Thoracic aorta (tissue), 2 donors: ENCODE results near the gene NPLOC4. TPM values are rescaled to one million over a fixed set of nuclear protein-coding genes. Genes with fewer than 3 reads are reported as not detected.
A peak's percentile ranks its signal among the peaks of the same experiment; 100 is the strongest.

Experiments
- ATAC-seq: fragments of 150-250 bp; one replicate; pipeline ENCODE4 v1.8.0; 2017; ENCODE audit warnings: low read depth; ENCODE audit not compliant: insufficient number of reproducible peaks, low FRiP score
- DNase-seq: peaks from one replicate; pipeline ENCODE4 v3.0.0-alpha.2; 2020; ENCODE audit warnings: low spot score
- H3K27ac ChIP-seq, 2 donors: fragments of 200-600 bp; sonication (generic); 1 replicate in 1 of 2; 2 replicates in 1 of 2; pipeline ENCODE4 v1.5.1; 2016; ENCODE audit warnings: mild to moderate bottlenecking in 2 of 2, moderate library complexity in 2 of 2
- H3K27me3 ChIP-seq: fragments of 200-600 bp; sonication (generic); replicated peaks from 2 replicates; pipeline ENCODE4 v1.6.0; 2016; ENCODE audit warnings: mild to moderate bottlenecking; ENCODE audit not compliant: insufficient read depth
- H3K36me3 ChIP-seq: fragments of 200-600 bp; sonication (generic); one replicate; pipeline ENCODE4 v1.5.1; 2016
- H3K4me1 ChIP-seq, 2 donors: fragments of 200-600 bp; sonication (generic); 1 replicate in 1 of 2; 2 replicates in 1 of 2; pipeline versions ENCODE4 v1.5.1 to v1.6.0; 2016; ENCODE audit warnings: low read depth in 2 of 2, mild to moderate bottlenecking in 1 of 2; ENCODE audit not compliant: control insufficient read depth in 1 of 2
- H3K4me3 ChIP-seq: fragments of 200-600 bp; sonication (generic); 2 replicates; pipeline ENCODE4 v1.5.1; 2016; ENCODE audit warnings: mild to moderate bottlenecking
- H3K9me3 ChIP-seq: fragments of 200-600 bp; sonication (generic); 2 replicates; pipeline ENCODE4 v1.5.1; 2016
- total RNA-seq, 2 donors: library from RNA; depleted of rRNA; stranded (reverse); fragments of >200 nt; gene quantifications; one replicate each; pipeline versions ENCODE4 v1.1.0 to v1.2.3, GENCODE V29; 2016
- TF ChIP-seq, protein P1 (sequence below): fragments of 200-600 bp; sonication (generic); IDR thresholded peaks from one replicate; pipeline ENCODE4 v1.5.1; 2019; ENCODE audit warnings: antibody characterized with exemption

Gene NPLOC4
- total RNA-seq, 2 donors from 2014 or later = 77.3 to 105 TPM

DNA sequence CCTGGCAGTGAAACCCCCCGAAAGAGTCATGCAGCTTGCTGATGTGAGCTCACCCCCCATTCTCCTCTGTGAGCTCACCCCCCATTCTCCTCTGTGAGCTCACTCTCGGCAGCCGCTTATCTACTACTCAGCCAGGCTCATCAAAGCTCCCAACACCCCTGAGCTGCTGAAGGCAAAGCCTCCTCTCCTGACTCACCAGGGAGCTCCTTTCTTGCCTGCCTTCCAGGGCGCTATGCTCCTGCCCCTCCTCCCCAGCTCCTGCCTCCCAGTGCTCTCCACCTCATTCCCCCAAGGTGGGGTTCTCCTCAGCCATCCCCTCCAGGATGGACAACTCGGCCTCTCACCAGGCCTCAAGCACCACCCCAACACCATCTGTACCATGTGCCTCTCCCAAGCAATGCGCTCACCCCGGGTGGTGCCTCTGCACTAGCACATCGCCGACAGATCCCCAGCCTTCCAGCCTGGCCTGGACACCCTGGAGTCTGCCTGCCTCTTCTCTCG, 57.0 kb downstream of the NPLOC4 start:
- DNase-seq (no peak), ATAC-seq (no peak)
- H3K27me3 ChIP-seq = no peaks in the 10 kb centered on the region
- H3K9me3 ChIP-seq = no peaks in the 10 kb centered on the region
- peaks cover 15% of the 10 kb centered on the region for H3K36me3 ChIP-seq
- peaks cover 23 to 30% of the 10 kb centered on the region in 2 donors for H3K4me1 ChIP-seq
- TF ChIP-seq, protein P1, sequence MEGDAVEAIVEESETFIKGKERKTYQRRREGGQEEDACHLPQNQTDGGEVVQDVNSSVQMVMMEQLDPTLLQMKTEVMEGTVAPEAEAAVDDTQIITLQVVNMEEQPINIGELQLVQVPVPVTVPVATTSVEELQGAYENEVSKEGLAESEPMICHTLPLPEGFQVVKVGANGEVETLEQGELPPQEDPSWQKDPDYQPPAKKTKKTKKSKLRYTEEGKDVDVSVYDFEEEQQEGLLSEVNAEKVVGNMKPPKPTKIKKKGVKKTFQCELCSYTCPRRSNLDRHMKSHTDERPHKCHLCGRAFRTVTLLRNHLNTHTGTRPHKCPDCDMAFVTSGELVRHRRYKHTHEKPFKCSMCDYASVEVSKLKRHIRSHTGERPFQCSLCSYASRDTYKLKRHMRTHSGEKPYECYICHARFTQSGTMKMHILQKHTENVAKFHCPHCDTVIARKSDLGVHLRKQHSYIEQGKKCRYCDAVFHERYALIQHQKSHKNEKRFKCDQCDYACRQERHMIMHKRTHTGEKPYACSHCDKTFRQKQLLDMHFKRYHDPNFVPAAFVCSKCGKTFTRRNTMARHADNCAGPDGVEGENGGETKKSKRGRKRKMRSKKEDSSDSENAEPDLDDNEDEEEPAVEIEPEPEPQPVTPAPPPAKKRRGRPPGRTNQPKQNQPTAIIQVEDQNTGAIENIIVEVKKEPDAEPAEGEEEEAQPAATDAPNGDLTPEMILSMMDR = no peak
- H3K27ac ChIP-seq = no peak overlapping the region
- no peak overlapping the region for H3K4me3 ChIP-seq

DNA sequence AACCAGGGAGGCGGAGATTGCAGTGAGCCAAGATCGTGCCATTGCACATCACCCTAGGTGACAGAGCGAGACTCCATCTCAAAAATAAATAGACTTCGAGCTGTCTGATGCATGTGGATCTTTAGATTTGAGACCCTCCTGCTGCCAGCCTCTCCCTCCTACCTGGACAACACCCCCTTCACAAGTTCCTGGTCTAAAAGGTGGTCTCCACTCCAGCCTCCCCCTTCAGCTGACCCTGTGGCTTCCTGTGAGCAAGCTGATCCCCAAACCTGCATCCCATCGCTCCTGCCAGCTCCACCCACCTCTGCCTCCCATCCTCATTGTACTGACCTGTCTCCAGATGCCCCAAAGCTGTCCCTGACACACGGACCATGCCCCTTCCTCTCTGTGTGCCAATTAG, 57.6 kb downstream of the NPLOC4 start:
- peaks cover 15% of the 10 kb centered on the region for H3K36me3 ChIP-seq
- no peak for ATAC-seq
- H3K9me3 ChIP-seq = no peaks in the 10 kb centered on the region
- no peak overlapping the region for H3K27ac ChIP-seq
- TF ChIP-seq, protein P1 = no peak
- H3K4me1 ChIP-seq = peaks cover 23 to 30% of the 10 kb centered on the region in 2 donors
- no peak for DNase-seq
- H3K27me3 ChIP-seq = no peaks in the 10 kb centered on the region
- H3K4me3 ChIP-seq = no peak overlapping the region

DNA sequence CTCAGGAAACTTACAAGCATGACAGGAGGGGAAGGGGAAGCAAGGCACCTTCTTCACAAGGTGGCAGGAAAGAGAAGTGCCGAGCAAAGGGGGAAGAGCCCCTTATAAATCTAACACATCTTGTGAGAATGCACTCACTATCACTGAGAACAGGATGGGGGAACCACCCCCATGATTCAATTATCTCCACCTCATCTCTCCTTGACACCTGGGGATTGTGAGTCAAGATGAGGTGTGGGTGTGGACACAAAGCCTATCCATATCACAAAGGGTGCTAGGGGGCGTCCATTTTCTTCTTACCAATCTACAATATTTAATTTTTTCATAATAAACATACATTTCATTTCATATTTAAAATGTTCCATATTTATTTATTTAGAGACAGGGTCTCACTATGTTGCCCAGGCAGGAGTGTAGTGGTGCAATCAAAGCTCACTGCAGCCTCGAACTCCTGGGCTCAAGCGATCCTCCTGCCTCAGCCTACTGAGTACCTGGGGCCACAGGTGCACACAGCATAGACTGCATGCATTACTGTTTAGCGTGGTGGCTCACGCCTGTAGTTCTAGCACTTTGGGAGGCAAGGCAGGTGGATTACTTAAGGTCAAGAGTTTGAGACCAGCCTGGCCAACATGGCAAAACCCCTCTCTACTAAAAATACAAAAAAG, 58.2 kb downstream of the NPLOC4 start:
- H3K27me3 ChIP-seq = no peaks in the 10 kb centered on the region
- TF ChIP-seq, protein P1 = no peak
- H3K27ac ChIP-seq = peak overlapping the region; percentile 71 to 83
- peaks cover 15% of the 10 kb centered on the region for H3K36me3 ChIP-seq
- DNase-seq (no peak), ATAC-seq (no peak)
- no peaks in the 10 kb centered on the region for H3K9me3 ChIP-seq
- no peak overlapping the region for H3K4me3 ChIP-seq
- peaks cover 23 to 30% of the 10 kb centered on the region in 2 donors for H3K4me1 ChIP-seq

DNA sequence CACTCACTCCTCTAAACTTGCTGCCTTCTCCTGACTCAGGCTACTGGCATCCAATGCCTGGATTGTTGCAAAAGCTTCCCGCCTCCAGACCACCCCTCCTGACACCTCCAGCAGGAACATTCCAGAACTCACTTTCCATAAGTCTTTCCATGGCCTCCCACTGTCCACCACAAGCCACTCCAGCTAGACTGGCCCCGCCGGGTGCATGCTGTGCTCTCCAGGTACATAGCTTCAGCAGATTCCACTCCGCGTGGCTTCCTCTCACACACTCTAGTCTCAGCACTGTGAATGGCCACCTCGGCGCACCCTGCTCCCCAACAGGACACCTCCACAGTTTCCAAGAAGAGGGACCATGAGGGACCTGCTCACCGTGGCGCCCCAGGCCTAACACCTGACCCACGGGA, 58.9 kb downstream of the NPLOC4 start:
- Histone ChIP-seq H3K27me3 (no peaks in the 10 kb centered on the region), H3K36me3 (peaks cover 11% of the 10 kb centered on the region), H3K27ac (peak overlapping the region; percentile 71 to 83), H3K4me3 (no peak overlapping the region), H3K9me3 (no peaks in the 10 kb centered on the region), H3K4me1 (peaks cover 23 to 30% of the 10 kb centered on the region in 2 donors)
- TF ChIP-seq, protein P1 = no peak
- ATAC-seq (no peak), DNase-seq (no peak)

DNA sequence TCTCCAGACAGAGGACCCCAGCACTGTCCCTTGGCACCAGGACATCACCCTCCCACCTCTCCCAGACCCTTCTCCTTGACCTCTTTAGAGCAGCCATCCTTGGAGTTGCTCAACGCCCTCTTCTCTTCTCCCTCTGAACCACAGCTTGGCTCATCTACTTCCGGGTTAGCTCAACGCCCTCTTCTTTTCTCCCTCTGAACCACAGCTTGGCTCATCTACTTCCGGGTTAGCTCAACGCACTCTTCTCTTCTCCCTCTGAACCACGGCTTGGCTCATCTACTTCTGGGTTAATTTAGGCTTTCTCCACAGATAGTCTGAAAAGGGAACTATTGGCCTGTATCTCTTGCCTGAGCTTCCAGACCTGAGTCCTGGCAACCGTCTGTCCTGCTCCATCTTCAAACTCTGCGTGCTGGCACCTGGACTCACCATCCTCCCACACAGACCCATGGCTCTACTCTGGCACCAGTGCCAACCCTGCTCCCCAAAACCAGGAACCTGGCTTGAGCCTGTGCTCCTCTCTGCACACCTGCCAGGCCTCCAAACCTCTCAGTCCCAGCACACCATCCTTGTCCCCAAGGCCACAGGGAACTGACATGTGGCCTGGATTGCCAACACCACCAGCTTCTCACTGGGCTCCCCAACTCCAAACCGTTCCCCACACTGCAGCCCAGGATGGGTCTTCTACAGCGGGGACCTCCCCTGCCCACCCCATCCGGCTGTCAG, 59.5 kb downstream of the NPLOC4 start:
- ATAC-seq (no peak), DNase-seq (no peak)
- peaks cover 11% of the 10 kb centered on the region for H3K36me3 ChIP-seq
- peaks cover 23 to 30% of the 10 kb centered on the region in 2 donors for H3K4me1 ChIP-seq
- no peaks in the 10 kb centered on the region for H3K27me3 ChIP-seq
- no peaks in the 10 kb centered on the region for H3K9me3 ChIP-seq
- peak overlapping the region; percentile 71 to 83 for H3K27ac ChIP-seq
- TF ChIP-seq, protein P1 = no peak
- peak overlapping the region; percentile 12 for H3K4me3 ChIP-seq
